ENCODE measurements around the gene RHPN2.

DNA sequence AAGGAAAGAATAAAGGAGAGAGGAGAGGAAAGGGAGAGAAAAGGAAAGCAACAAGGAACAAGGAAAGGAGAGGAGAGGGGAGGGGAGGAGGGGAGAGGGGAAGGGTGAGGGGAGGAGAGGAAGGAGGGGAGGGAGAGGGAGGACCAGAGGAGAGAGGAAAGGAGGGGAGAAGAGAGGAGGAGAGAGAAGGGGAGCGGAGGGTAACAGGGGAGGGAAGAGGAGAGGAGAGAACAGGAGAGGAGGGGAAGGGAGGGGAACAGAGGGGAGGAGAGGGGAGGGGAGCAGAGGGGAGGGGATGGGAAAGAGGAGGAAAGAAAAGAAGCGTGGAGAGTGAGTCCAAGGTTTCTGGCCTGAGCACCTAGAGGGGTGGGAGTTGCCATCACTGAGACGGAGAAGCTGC lies 66.0 kb downstream of the RHPN2 start:
- TF ChIP-seq, protein P1, sequence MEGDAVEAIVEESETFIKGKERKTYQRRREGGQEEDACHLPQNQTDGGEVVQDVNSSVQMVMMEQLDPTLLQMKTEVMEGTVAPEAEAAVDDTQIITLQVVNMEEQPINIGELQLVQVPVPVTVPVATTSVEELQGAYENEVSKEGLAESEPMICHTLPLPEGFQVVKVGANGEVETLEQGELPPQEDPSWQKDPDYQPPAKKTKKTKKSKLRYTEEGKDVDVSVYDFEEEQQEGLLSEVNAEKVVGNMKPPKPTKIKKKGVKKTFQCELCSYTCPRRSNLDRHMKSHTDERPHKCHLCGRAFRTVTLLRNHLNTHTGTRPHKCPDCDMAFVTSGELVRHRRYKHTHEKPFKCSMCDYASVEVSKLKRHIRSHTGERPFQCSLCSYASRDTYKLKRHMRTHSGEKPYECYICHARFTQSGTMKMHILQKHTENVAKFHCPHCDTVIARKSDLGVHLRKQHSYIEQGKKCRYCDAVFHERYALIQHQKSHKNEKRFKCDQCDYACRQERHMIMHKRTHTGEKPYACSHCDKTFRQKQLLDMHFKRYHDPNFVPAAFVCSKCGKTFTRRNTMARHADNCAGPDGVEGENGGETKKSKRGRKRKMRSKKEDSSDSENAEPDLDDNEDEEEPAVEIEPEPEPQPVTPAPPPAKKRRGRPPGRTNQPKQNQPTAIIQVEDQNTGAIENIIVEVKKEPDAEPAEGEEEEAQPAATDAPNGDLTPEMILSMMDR (IDR thresholded peaks at IDR 0.05; ENCODE audit: extremely low read depth in 1 of 2, insufficient read depth in 1 of 2, low read depth in 1 of 2, low read length in 2 of 2), result no peak
- TF ChIP-seq, protein P2, sequence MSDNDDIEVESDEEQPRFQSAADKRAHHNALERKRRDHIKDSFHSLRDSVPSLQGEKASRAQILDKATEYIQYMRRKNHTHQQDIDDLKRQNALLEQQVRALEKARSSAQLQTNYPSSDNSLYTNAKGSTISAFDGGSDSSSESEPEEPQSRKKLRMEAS (IDR thresholded peaks at IDR 0.05; ENCODE audit: insufficient read depth, insufficient read length), result no peak
- TF ChIP-seq POLR2A (IDR thresholded peaks at IDR 0.05; ENCODE audit: low read depth, low read length), result no peak
